ENCODE data around the gene BACE2. TPM values are rescaled to one million over a fixed set of nuclear protein-coding genes. Genes with fewer than 3 reads are reported as not detected.

Gene BACE2
- total and polyA plus RNA-seq, 2 of the 4 experiments (the other 2 are of a cell fraction) = 17.0 to 35.5 TPM

DNA sequence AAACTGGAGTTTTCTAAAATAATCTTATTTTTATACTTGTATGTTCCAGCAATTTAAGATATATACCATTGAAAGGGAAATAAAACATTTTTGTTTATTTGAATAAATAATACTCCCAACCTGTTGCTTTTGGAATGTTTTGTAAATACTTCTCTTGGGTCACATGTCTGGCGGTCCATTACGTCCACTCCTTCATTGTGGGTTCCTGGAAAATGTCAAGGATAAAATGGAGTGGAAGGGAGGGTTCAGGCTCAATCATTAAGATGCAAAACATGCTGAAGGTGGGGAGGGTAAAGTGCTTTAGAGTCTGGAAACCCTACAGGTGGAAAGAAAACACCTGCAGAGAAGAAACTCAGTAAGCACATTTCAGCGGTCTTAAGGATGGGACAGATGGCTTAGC lies 114.5 kb downstream of the BACE2 start:
- Histone ChIP-seq H4K5ac (ENCODE audit: low read depth, low read length) (no peak overlapping the region), H2BK120ac (ENCODE audit: low read depth, low read length) (no peak overlapping the region), H3K27ac (ENCODE audit: insufficient read depth, low read length) (no peak overlapping the region), H3K27me3 (ENCODE audit: control insufficient read depth, insufficient read depth, low read length) (no peaks in the 10 kb centered on the region; the same call in 1 of the 2 replicates), H2BK15ac (ENCODE audit: low read depth, low read length) (no peak overlapping the region), H2AK5ac (ENCODE audit: low read depth, low read length) (no peak overlapping the region), H4K8ac (ENCODE audit: low read depth in 2 of 2, low read length in 2 of 2) (no peak overlapping the region), H3K23ac (ENCODE audit: low read depth, low read length) (no peak overlapping the region), H2BK20ac (ENCODE audit: low read depth, low read length) (no peak overlapping the region), H4K91ac (ENCODE audit: insufficient read depth, low read depth, low read length) (no peak overlapping the region), H2BK5ac (ENCODE audit: low read depth, low read length, poor library complexity, severe bottlenecking) (no peak overlapping the region), H3K4me3 (ENCODE audit: insufficient read depth, low read depth, low read length) (no peak overlapping the region), H3K4ac (ENCODE audit: low read depth, low read length) (no peak overlapping the region), H3K9me3 (ENCODE audit: control insufficient read depth, insufficient read depth, low read length) (no peaks in the 10 kb centered on the region), H3K36me3 (ENCODE audit: control insufficient read depth, insufficient read depth, low read length) (no peaks in the 10 kb centered on the region), H2AFZ (replicated peaks; ENCODE audit: low read length, poor library complexity) (no peak overlapping the region), H4K20me1 (ENCODE audit: insufficient read depth, low read length) (no peaks in the 10 kb centered on the region), H3K79me1 (ENCODE audit: low read depth in 1 of 2, low read length in 2 of 2) (no peaks in the 10 kb centered on the region), H3K9me1 (ENCODE audit: insufficient read depth, low read length) (no peaks in the 10 kb centered on the region), H2AK9ac (replicated peaks; ENCODE audit: low read depth, low read length, poor library complexity) (no peak overlapping the region), H3K9ac (ENCODE audit: low read depth, low read length) (no peak overlapping the region), H3K4me1 (ENCODE audit: control insufficient read depth, insufficient read depth, low read length) (peaks cover 2% of the 10 kb centered on the region; the same call in 1 of the 2 replicates), H3K4me2 (ENCODE audit: low read depth, low read length) (no peak overlapping the region), H3K56ac (ENCODE audit: extremely low read depth, insufficient read depth, low read length) (no peak overlapping the region), H3K14ac (replicated peaks; ENCODE audit: low read depth, low read length) (no peak overlapping the region), H3K18ac (ENCODE audit: low read depth, low read length) (no peak overlapping the region)
- intact Hi-C loops (cut with micrococcal nuclease) = loop anchor here (2.0 kb wide), 1 partner anchor 534 kb away; no protein-coding TSS in a partner anchor
- DNase-seq (no peak), ATAC-seq (ENCODE audit: low read depth) (no peak)
- POLR2A ChIA-PET (ENCODE audit: unreplicated experiment) = no interaction called here
- in situ Hi-C loops (cut with MboI; ENCODE audit: low sequenced_read_pairs) = loop anchor here (25.0 kb wide), 1 partner anchor 505 kb away; no protein-coding TSS in a partner anchor
- CTCF ChIA-PET = interaction anchor here (0.8 to 2.0 kb wide), 11 partner anchors 13 to 496 kb away, joined by 3 to 15 read pairs (median 6); partner anchors contain the start of gene MX2
- BruUV-seq (replicated peaks) = no TSS peak
- TF ChIP-seq BHLHE40 (IDR thresholded peaks at IDR 0.05; ENCODE audit: low read depth, low read length) = no peak
- TF ChIP-seq, protein P1, sequence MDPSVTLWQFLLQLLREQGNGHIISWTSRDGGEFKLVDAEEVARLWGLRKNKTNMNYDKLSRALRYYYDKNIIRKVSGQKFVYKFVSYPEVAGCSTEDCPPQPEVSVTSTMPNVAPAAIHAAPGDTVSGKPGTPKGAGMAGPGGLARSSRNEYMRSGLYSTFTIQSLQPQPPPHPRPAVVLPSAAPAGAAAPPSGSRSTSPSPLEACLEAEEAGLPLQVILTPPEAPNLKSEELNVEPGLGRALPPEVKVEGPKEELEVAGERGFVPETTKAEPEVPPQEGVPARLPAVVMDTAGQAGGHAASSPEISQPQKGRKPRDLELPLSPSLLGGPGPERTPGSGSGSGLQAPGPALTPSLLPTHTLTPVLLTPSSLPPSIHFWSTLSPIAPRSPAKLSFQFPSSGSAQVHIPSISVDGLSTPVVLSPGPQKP (IDR thresholded peaks at IDR 0.05; ENCODE audit: borderline replicate concordance, low read depth, low read length) = no peak
- TF ChIP-seq POLR2A (IDR thresholded peaks at IDR 0.05; ENCODE audit: low read depth, low read length) = no peak
- no peak for TF ChIP-seq NFE2L2 (IDR thresholded peaks at IDR 0.05; ENCODE audit: low read depth, low read length)
- TF ChIP-seq RAD21 (IDR thresholded peaks at IDR 0.05; ENCODE audit: low read length) = no peak
- TF ChIP-seq SMC3 (IDR thresholded peaks at IDR 0.05; ENCODE audit: low read depth, low read length) = no peak
- no peak for TF ChIP-seq MAFK (IDR thresholded peaks at IDR 0.05; ENCODE audit: low read depth, low read length)
- TF ChIP-seq CEBPB (IDR thresholded peaks at IDR 0.05; ENCODE audit: low read depth, low read length) = no peak
- TF ChIP-seq RCOR1 (IDR thresholded peaks at IDR 0.05; ENCODE audit: insufficient replicate concordance, low read length) = no peak
- no peak for TF ChIP-seq MXI1 (IDR thresholded peaks at IDR 0.05; ENCODE audit: borderline replicate concordance, low read depth, low read length)
- TF ChIP-seq RFX5 (IDR thresholded peaks at IDR 0.05; ENCODE audit: low read depth, low read length) = no peak
- TF ChIP-seq FOS (IDR thresholded peaks at IDR 0.05; ENCODE audit: low read depth, low read length) = no peak
- TF ChIP-seq, protein P2, sequence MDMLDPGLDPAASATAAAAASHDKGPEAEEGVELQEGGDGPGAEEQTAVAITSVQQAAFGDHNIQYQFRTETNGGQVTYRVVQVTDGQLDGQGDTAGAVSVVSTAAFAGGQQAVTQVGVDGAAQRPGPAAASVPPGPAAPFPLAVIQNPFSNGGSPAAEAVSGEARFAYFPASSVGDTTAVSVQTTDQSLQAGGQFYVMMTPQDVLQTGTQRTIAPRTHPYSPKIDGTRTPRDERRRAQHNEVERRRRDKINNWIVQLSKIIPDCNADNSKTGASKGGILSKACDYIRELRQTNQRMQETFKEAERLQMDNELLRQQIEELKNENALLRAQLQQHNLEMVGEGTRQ (IDR thresholded peaks at IDR 0.05; ENCODE audit: low read depth, low read length) = no peak
- no peak for TF ChIP-seq MAZ (IDR thresholded peaks at IDR 0.05; ENCODE audit: borderline replicate concordance, low read depth, low read length)
- WGBS, 2 experiments (ENCODE audit: extremely low coverage in 2 of 2, insufficient read length in 1 of 2) = 63% methylated on average over 2 of the region's 3 CpGs; no CpG with 5 or more reads in 1 of the 2 experiments
- dilution Hi-C loops (cut with HindIII; ENCODE audit: low sequenced_read_pairs, unreplicated experiment) = no loop called here

All from IMR-90 (cell line).